ENCODE results near the gene CACNA2D1. TPM values are rescaled to one million over a fixed set of nuclear protein-coding genes. Genes with fewer than 3 reads are reported as not detected.

Gene CACNA2D1
- total RNA-seq, 1 donor from 2014 or later = 1.5 TPM

DNA sequence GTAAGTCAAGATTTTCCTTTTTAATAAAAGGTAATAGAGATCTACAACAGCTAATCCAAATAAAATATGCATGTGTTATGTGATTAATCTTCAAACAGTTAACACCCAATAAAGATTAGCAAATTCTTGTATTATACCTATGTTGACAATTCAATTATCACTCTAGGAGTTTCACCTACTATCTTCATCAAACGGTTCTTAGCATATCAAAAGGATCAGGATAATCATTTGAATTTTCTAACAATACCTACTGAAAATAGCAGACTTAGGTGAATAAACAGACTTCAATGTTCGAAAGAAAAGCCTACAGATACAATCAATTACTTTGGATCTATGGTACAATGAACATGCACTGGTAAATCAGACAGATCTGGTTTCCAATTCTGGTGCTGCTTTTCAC lies 268.3 kb downstream of the CACNA2D1 start:
- Histone ChIP-seq H3K4me3 (no peak overlapping the region), H3K9ac (no peak overlapping the region), H3K27me3 (no peaks in the 10 kb centered on the region)

DNA sequence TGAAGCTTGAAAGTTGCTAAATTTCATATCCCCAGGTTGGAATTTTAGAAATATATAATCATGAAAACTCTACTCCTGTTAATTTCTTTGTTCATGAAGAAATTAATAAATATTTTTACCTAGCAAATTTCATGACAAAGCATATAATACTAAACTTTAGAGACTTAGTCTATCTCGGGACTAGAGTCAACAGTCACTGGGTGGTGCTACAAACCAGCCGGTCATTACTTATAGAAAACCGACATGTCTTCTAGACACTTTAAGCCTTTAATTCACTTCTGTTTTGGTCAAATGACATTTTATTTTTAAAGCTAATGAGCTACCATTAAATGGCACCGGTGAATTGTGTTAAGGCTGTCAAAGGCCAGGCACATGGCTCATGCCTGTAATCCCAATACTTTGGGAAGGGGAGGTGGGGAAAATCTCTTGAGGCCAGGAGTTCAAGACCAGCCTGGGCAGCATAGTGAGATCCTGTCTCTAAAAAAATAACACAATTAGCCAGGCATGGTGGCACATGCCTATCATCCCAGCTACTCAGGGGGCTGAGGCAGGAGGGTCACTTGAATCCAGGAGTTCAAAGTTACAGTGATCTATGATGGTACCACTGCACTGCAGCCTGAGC lies 270.1 kb downstream of the CACNA2D1 start:
- Mint-ChIP-seq H3K4me1 (peaks cover 12% of the 10 kb centered on the region), H3K27me3 (ENCODE audit: insufficient read depth, low read depth) (no peaks in the 10 kb centered on the region), H3K4me3 (no peak overlapping the region), H3K27ac (no peak overlapping the region), H3K36me3 (no peaks in the 10 kb centered on the region), H3K9me3 (no peaks in the 10 kb centered on the region)
- no peak overlapping the region for H3K4me2 ChIP-seq
- no peak overlapping the region for H2AFZ ChIP-seq (replicated peaks)
- H3K4me1 ChIP-seq = peaks cover 10% of the 10 kb centered on the region
- H3K36me3 ChIP-seq = no peaks in the 10 kb centered on the region
- H4K20me1 ChIP-seq (ENCODE audit: low read depth) = no peaks in the 10 kb centered on the region
- no peaks in the 10 kb centered on the region for H3F3A ChIP-seq (ENCODE audit: low read depth)
- H3K4me3 ChIP-seq = no peak overlapping the region
- DNase-seq (ENCODE audit: low spot score) = no peak
- H3K79me2 ChIP-seq (ENCODE audit: low read depth) = no peaks in the 10 kb centered on the region
- H3K9ac ChIP-seq = no peak overlapping the region
- no peaks in the 10 kb centered on the region for H3K27me3 ChIP-seq
- H3K27ac ChIP-seq = no peak overlapping the region
- no peak for TF ChIP-seq EZH2 (IDR thresholded peaks at IDR 0.05)
- TF ChIP-seq, protein P1, sequence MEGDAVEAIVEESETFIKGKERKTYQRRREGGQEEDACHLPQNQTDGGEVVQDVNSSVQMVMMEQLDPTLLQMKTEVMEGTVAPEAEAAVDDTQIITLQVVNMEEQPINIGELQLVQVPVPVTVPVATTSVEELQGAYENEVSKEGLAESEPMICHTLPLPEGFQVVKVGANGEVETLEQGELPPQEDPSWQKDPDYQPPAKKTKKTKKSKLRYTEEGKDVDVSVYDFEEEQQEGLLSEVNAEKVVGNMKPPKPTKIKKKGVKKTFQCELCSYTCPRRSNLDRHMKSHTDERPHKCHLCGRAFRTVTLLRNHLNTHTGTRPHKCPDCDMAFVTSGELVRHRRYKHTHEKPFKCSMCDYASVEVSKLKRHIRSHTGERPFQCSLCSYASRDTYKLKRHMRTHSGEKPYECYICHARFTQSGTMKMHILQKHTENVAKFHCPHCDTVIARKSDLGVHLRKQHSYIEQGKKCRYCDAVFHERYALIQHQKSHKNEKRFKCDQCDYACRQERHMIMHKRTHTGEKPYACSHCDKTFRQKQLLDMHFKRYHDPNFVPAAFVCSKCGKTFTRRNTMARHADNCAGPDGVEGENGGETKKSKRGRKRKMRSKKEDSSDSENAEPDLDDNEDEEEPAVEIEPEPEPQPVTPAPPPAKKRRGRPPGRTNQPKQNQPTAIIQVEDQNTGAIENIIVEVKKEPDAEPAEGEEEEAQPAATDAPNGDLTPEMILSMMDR (IDR thresholded peaks at IDR 0.05) = peak; percentile 27
- no peaks in the 10 kb centered on the region for H3K9me3 ChIP-seq (ENCODE audit: low read depth)

More for the DNA sequence above, 268.3 kb downstream of the CACNA2D1 start:
- Mint-ChIP-seq H3K36me3 (no peaks in the 10 kb centered on the region), H3K27ac (no peak overlapping the region), H3K4me1 (peaks cover 12% of the 10 kb centered on the region), H3K27me3 (ENCODE audit: insufficient read depth, low read depth) (no peaks in the 10 kb centered on the region), H3K9me3 (no peaks in the 10 kb centered on the region), H3K4me3 (no peak overlapping the region)
- Histone ChIP-seq H3K4me1 (peaks cover 10% of the 10 kb centered on the region), H3K4me2 (no peak overlapping the region), H3K9me3 (ENCODE audit: low read depth) (no peaks in the 10 kb centered on the region), H3K79me2 (ENCODE audit: low read depth) (no peaks in the 10 kb centered on the region), H3K36me3 (no peaks in the 10 kb centered on the region), H3K27ac (no peak overlapping the region), H4K20me1 (ENCODE audit: low read depth) (no peaks in the 10 kb centered on the region), H2AFZ (replicated peaks) (no peak overlapping the region), H3F3A (ENCODE audit: low read depth) (no peaks in the 10 kb centered on the region)
- TF ChIP-seq EZH2 (IDR thresholded peaks at IDR 0.05) = no peak
- TF ChIP-seq, protein P1 (IDR thresholded peaks at IDR 0.05) = no peak
- DNase-seq (ENCODE audit: low spot score) = no peak

DNA sequence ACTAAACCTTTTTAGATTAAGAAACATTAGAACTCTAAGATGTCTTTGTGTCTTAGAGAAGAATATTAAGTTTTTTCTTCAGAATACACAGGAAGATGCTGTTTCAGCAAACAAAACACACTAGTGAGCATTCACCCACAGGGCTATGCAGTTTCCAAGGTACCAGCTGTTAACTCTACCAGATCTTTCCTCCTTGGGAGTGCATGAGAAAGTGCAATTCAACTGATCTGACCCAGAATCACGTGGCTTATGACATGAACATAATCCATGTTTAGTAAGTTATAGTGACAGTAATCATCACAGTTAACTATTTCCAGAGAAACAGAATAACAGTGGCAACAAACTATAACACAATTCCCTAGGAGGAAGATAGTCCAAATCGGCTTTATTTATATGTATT lies 270.7 kb downstream of the CACNA2D1 start:
- H3F3A ChIP-seq (ENCODE audit: low read depth) = no peaks in the 10 kb centered on the region
- no peaks in the 10 kb centered on the region for H3K79me2 ChIP-seq (ENCODE audit: low read depth)
- peak overlapping the region; percentile 67 for H2AFZ ChIP-seq (replicated peaks)
- H3K9me3 Mint-ChIP-seq = no peaks in the 10 kb centered on the region
- no peaks in the 10 kb centered on the region for H3K27me3 Mint-ChIP-seq (ENCODE audit: insufficient read depth, low read depth)
- H3K9ac ChIP-seq = no peak overlapping the region
- H3K4me1 ChIP-seq = peaks cover 10% of the 10 kb centered on the region
- H3K9me3 ChIP-seq (ENCODE audit: low read depth) = no peaks in the 10 kb centered on the region
- no peak overlapping the region for H3K27ac Mint-ChIP-seq
- H3K4me1 Mint-ChIP-seq = peaks cover 12% of the 10 kb centered on the region
- no peaks in the 10 kb centered on the region for H4K20me1 ChIP-seq (ENCODE audit: low read depth)
- H3K36me3 ChIP-seq = no peaks in the 10 kb centered on the region
- DNase-seq (ENCODE audit: low spot score) = no peak
- H3K27ac ChIP-seq = no peak overlapping the region
- no peak overlapping the region for H3K4me3 ChIP-seq
- no peaks in the 10 kb centered on the region for H3K27me3 ChIP-seq
- no peaks in the 10 kb centered on the region for H3K36me3 Mint-ChIP-seq
- no peak overlapping the region for H3K4me3 Mint-ChIP-seq
- H3K4me2 ChIP-seq = no peak overlapping the region
- no peak for TF ChIP-seq EZH2 (IDR thresholded peaks at IDR 0.05)
- no peak for TF ChIP-seq EZH2phosphoT487 (IDR thresholded peaks at IDR 0.05)
- TF ChIP-seq, protein P1 (IDR thresholded peaks at IDR 0.05) = no peak

Data from neural progenitor cell (in vitro differentiated cells).